Measurements from ENCODE around the gene POC1A.

POC1A gene

DNA sequence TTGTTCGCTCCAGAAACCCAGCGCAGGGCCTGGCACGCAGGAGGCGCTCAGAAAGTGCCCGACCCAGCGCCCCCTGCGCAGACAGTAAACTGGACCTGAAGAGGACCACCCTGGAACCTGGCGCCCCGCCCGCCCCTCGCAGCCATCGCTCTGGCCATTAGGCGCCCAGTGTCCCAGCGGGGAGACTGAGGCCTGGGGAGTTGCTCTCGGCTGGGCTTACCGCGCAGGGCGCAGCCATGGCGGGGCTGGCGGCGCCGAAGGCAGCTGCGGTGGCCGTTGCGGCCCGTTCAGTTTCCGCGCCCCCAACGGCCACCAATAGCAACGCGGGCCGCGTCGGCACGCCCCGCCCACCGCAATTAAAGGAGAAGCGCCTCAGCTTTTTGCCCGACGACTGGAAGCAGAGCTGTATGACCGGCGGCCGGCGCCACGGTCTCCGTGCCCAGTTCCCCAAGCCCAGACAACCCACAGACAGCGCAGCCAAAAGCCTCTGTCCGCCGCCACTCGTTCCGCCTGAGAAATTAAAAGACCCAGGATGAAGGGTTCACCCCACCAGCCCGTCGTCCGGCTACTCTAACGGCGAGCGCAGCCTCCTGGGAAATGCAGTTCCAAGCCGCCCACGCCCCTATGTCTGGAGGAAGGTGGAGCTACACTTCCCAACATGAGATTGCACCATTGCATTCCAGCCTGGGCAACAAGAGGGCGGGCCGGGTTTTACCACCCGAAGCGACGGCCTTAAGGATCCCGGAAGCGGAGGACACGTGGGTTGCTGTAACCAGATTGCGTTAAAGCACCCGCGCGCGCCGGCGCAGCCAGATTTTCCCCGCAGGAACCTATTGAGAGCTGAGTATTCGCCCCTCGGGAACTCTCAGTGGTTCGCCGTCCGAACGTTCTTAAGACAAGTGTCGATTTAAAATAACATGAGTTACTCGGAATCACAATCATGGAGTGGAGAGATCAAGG, at the start of gene POC1A:
Gene POC1A, minus strand, starts transcription at position 289 of the 960 bp plus-strand sequence. Its CDS starts 51 bp downstream, at position 238.
- H3K4me1 Mint-ChIP-seq (ENCODE audit: low read depth) = peaks cover 8% of the 10 kb centered on the region
- no peaks in the 10 kb centered on the region for H3K9me3 Mint-ChIP-seq (ENCODE audit: low read depth)
- H3K27me3 Mint-ChIP-seq = no peaks in the 10 kb centered on the region
- H3K4me3 Mint-ChIP-seq = peak within 1 kb of the TSS; percentile 91
- peak within 1 kb of the TSS; percentile 96 for H3K27ac Mint-ChIP-seq
- H3K36me3 Mint-ChIP-seq = no peaks in the 10 kb centered on the region

DNA sequence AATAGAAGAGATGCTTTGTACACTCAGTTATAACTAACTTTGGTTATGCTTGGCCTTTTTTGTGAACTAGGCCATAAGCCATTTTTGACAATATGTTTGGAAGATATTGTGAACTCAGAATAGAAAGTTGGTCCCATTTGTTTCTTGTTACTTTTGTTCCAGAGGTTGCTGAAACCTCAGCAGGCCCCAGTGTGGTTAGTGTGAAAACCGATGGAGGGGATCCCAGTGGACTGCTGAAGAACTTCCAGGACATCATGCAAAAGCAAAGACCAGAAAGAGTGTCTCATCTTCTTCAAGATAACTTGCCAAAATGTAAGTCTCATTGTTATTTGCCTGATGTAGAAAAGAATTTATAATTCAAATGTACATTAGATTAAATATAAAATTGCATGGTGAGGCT, 49.5 kb upstream of the POC1A start:
- H3K27ac Mint-ChIP-seq = no peak overlapping the region
- peaks cover 14% of the 10 kb centered on the region for H3K36me3 Mint-ChIP-seq
- H3K27me3 Mint-ChIP-seq = no peaks in the 10 kb centered on the region
- no peak overlapping the region for H3K4me3 Mint-ChIP-seq
- peaks cover 44% of the 10 kb centered on the region for H3K4me1 Mint-ChIP-seq (ENCODE audit: low read depth)
- no peaks in the 10 kb centered on the region for H3K9me3 Mint-ChIP-seq (ENCODE audit: low read depth)

DNA sequence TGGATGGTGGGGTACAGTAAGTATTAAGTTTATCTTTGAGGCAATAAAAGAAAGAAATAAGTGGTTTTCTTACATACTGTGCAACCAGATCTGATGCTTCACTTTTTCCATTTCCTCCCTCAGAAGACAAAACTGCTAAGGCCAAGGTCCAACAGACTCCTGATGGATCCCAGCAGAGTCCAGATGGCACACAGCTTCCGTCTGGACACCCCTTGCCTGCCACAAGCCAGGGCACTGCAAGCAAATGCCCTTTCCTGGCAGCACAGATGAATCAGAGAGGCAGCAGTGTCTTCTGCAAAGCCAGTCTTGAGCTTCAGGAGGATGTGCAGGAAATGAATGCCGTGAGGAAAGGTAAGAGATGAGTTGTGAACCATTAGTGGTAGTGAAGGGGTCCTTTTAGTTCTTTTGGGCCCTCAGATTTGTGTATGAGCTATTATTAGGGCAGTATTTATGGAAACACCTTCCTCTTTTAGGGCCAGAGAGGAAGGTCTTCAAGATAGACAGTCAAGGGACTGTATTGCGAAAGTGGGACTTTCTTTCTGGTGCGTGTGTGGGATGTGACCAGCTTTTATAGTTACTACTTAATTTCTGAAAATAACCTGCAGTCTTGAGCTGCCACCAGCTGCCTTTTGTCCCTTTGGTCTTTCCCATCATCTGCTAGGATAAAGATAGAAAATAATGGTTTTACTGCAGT, 48.3 kb upstream of the POC1A start:
- no peaks in the 10 kb centered on the region for H3K9me3 Mint-ChIP-seq (ENCODE audit: low read depth)
- peak overlapping the region; percentile 28 for H3K27ac Mint-ChIP-seq
- peaks cover 48% of the 10 kb centered on the region for H3K4me1 Mint-ChIP-seq (ENCODE audit: low read depth)
- H3K36me3 Mint-ChIP-seq = peaks cover 10% of the 10 kb centered on the region
- no peaks in the 10 kb centered on the region for H3K27me3 Mint-ChIP-seq
- no peak overlapping the region for H3K4me3 Mint-ChIP-seq

DNA sequence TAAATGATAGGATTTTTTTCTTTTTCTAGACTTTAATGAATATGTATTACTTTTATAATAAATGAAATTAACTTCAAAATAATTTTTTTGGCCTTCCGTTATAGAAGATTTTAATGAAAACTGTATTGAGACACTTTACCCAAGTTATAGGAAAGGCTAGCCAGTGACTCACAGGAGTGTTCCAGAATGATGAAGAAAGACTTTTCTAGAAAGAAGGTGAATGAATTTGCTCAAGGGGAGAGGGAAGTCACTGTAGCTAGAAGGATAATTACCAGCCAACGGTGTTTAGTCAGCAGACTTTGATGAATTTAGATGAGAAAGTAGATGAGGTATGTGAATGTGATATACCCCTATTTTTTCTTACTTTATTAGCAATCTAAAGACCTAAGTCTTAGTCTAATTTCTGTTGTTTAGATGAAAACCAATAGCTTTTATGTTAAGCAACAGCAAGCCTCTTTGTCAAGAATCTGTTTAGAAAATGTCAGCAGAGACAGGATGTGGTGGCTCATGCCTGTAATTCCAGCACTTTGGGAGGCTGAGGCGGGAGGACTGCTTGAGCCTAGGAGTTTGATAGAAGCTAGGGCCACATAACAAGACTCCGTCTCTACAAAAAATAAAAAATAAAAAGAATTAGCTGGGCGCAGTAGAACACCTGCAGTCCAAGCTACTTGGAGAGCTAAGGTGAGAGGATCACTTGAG, 46.9 kb upstream of the POC1A start:
- Mint-ChIP-seq H3K4me1 (ENCODE audit: low read depth) (peaks cover 55% of the 10 kb centered on the region), H3K36me3 (peaks cover 7% of the 10 kb centered on the region), H3K9me3 (ENCODE audit: low read depth) (no peaks in the 10 kb centered on the region), H3K4me3 (no peak overlapping the region), H3K27me3 (no peaks in the 10 kb centered on the region), H3K27ac (peak overlapping the region; percentile 51)

DNA sequence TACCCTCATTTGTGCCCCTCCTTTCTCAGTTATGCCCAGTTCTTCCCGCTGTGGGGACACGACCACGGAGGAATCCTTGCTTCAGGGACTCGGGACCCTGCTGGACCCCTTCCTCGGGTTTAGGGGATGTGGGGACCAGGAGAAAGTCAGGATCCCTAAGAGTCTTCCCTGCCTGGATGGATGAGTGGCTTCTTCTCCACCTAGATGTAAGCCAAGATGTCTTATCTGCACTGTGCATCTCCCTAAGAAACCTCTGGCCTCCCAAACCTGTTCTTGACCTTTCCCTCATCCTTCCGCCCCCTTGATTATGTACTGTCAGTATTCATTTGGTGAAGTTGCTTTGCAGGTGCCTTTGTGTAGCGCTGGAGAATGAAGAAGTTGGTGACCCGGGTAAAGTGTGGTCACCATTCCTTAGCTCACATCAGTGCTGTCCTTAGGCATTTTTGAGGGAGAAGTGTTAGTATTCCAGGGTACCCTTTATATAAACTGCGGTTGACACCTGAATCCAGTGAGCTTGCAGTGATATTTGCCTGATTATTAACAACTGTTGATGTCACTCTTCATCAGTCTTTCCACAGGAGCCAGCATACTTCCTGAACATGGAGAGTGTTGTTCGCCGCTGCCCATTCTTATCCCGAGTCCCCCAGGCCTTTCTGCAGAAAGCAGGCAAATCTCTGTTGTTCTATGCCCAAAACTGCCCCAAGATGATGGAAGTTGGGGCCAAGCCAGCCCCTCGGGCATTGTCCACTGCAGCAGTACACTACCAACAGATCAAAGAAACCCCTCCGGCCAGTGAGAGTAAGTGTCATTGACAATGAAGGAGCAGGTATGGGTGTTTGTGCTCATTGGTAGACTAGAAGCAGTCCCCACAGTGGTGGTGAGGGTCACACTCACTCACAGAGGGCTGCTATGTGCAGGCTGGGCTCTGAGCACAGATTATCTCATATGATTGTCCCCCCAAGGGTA, 44.7 kb upstream of the POC1A start:
- Mint-ChIP-seq H3K36me3 (peaks cover 3% of the 10 kb centered on the region), H3K27ac (peak overlapping the region; percentile 90)

DNA sequence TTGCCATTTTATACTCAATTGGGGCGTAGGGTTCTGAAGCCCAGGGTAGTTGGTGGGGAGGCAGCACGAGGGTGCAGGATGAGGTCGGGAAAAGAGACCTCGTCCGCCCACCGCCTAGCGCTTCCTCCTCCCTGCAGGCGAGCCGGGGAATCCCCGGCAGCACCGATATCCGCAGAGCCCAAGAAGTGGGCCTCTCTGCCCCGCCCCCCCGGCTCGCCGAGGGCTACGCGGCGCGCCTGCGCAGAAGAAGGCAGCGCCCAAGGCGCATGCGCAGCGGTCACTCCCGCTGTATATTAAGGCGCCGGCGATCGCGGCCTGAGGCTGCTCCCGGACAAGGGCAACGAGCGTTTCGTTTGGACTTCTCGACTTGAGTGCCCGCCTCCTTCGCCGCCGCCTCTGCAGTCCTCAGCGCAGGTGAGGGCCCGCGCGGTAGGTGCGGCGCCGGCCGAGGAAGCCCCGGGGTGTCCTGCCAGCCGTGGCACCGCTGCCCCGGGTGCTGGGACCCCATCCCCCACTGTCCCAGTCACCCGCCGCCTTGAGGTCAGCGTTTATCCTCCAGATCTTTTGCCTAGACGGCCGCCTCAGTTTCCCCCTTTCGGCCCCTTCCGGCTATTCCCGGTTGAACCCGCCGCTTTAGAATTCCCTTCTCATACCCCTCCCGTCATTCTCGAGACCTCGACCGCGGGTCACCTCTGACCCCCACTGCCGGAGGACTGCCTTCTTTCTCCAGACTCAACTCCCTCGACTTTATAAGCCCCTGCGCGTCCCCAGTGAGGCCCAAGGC, 43.8 kb upstream of the POC1A start, which contains the start of gene ALAS1:
Gene ALAS1, plus strand, starts transcription at position 319 of the 784 bp plus-strand sequence. CDS start 1,082 bp downstream, outside the sequence.
- Mint-ChIP-seq H3K4me1 (ENCODE audit: low read depth) (peaks cover 51% of the 10 kb centered on the region), H3K27ac (peak within 1 kb of the TSS; percentile 90), H3K27me3 (no peaks in the 10 kb centered on the region), H3K4me3 (peak within 1 kb of the TSS; percentile 96), H3K36me3 (peaks cover 3% of the 10 kb centered on the region), H3K9me3 (ENCODE audit: low read depth) (no peaks in the 10 kb centered on the region)

More for the DNA sequence above, 44.7 kb upstream of the POC1A start:
- Mint-ChIP-seq H3K27me3 (no peaks in the 10 kb centered on the region), H3K9me3 (ENCODE audit: low read depth) (no peaks in the 10 kb centered on the region), H3K4me3 (peak overlapping the region; percentile 96), H3K4me1 (ENCODE audit: low read depth) (peaks cover 51% of the 10 kb centered on the region)

DNA sequence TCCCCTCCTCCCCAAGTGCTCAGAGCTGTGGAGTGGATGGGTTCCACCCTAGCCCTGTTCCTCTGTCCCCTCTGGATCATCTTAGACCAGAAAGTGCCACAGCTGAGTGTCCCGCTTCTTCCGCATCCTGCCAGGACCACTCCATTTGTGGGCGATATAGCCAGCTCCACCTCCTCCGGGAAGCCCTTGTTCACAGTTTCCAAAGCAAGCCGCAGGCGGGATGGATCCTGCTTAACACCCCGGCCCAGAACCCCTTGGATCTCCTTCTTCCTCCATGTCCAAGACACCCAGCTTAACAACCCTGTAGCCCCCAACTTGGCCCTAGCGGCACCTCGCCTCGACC, 43.2 kb upstream of the POC1A start:
- no peaks in the 10 kb centered on the region for H3K9me3 Mint-ChIP-seq (ENCODE audit: low read depth)
- H3K4me1 Mint-ChIP-seq (ENCODE audit: low read depth) = peaks cover 46% of the 10 kb centered on the region
- H3K27me3 Mint-ChIP-seq = no peaks in the 10 kb centered on the region
- peak overlapping the region; percentile 96 for H3K4me3 Mint-ChIP-seq
- peak overlapping the region; percentile 90 for H3K27ac Mint-ChIP-seq
- peaks cover 3% of the 10 kb centered on the region for H3K36me3 Mint-ChIP-seq

DNA sequence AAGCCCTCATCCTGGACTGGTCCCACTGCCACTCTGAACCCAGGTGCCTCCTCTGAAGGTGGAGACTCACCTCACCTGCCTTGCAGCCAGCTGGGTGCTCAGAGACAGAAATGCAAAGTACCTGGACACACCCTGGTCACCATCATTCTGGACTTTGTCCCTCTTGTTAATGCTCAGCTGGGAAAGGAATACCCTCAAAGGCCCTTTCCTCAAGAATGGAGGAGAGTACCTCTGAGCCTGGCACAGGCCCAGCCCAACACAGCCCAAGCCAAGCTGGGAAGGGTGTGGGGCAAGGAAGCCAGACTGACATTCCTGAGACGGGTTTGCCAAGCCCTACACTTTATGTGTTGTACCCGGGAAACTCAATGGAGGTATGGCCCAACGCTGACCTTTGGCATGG, 42.8 kb upstream of the POC1A start:
- Mint-ChIP-seq H3K4me3 (peak overlapping the region; percentile 96), H3K4me1 (ENCODE audit: low read depth) (peaks cover 41% of the 10 kb centered on the region)

DNA sequence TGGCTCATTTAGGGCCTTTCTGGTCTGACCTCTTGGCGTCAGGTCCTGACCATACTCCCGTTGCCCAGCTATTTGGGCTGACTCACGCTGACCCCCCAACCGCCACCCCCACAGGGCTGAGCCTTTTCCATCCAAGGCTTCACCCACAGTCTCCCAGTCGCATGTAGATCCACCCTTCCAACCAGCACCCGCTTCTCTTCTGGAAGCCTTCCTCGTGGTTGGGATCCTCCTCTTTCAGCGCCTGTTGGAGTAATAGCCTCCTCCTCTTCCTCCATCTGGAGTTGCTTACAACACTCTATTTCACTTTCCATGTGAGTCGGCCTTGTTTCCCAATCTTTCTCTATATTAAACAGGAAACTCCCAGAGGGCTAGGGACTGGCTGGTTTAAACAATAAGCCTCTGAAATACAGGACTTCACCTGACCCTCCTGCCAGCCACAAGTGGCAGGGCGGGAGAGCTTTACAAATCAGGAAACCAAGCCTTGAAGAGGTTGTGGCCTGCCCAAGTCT, 41.7 kb upstream of the POC1A start:
- Mint-ChIP-seq H3K36me3 (no peaks in the 10 kb centered on the region), H3K27ac (no peak overlapping the region)

More for the DNA sequence above, 42.8 kb upstream of the POC1A start:
- Mint-ChIP-seq H3K36me3 (peaks cover 3% of the 10 kb centered on the region), H3K27me3 (no peaks in the 10 kb centered on the region), H3K9me3 (ENCODE audit: low read depth) (no peaks in the 10 kb centered on the region), H3K27ac (peak overlapping the region; percentile 76)

DNA sequence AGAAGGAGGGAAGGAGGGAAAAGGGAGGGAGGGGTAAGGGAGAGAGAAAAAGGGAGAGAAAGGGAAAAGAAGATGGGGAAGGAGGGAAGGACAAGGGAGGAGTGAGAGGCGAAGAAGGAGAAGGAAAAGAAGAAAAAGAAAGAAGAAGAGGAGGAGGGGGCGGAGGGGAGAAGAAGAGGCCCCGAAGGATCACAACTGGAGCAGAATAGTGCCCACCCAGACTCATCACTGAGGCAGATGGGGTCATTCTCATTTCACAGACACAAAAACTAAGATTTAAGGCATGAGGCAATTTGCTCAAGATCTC, 41.0 kb upstream of the POC1A start:
- Mint-ChIP-seq H3K27me3 (no peaks in the 10 kb centered on the region), H3K4me3 (no peak overlapping the region), H3K4me1 (ENCODE audit: low read depth) (peaks cover 27% of the 10 kb centered on the region), H3K36me3 (no peaks in the 10 kb centered on the region), H3K27ac (no peak overlapping the region), H3K9me3 (ENCODE audit: low read depth) (no peaks in the 10 kb centered on the region)

More for the DNA sequence above, 41.7 kb upstream of the POC1A start:
- H3K27me3 Mint-ChIP-seq = no peaks in the 10 kb centered on the region
- H3K4me1 Mint-ChIP-seq (ENCODE audit: low read depth) = peaks cover 30% of the 10 kb centered on the region
- H3K9me3 Mint-ChIP-seq (ENCODE audit: low read depth) = no peaks in the 10 kb centered on the region
- no peak overlapping the region for H3K4me3 Mint-ChIP-seq

DNA sequence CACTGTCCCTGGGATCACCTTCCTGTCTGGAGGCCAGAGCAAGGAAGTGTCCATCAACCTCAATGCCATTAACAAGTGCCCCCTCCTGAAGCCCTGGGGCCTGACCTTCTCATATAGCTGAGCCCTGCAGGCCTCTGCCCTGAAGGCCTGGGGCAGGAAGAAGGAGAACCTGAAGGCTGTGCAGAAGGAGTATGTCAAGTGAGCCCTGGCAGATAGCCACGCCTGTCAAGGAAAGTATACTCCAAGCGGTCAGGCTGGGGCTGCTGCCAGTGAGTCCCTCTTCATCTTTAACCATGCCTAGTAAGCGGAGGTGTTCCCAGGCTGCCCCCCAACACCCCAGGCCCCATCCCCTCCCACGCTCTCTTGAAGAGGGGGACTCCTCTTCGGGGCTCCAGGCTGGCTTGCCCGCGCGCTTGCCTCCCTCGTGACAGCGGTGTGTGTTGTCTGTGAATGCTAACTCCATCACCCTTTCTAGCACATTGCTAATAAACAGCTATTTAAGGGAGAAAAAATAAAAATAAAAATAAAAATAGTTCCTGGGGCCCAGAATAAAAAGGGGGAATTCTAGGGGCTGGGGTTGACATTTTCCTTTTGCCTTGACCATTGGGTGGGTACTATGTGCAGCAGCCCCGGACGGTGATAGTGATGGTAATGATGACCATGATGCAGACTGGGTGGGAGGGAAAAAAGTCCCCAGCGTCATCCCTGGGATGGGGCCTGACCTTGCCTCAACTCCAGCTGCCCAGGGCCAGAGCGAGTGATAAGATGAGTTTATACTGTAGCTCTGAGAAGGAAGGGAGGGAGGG, 40.5 kb upstream of the POC1A start:
- no peak overlapping the region for H3K4me3 Mint-ChIP-seq
- peaks cover 24% of the 10 kb centered on the region for H3K4me1 Mint-ChIP-seq (ENCODE audit: low read depth)
- H3K27ac Mint-ChIP-seq = no peak overlapping the region
- no peaks in the 10 kb centered on the region for H3K27me3 Mint-ChIP-seq
- H3K9me3 Mint-ChIP-seq (ENCODE audit: low read depth) = no peaks in the 10 kb centered on the region
- H3K36me3 Mint-ChIP-seq = no peaks in the 10 kb centered on the region

DNA sequence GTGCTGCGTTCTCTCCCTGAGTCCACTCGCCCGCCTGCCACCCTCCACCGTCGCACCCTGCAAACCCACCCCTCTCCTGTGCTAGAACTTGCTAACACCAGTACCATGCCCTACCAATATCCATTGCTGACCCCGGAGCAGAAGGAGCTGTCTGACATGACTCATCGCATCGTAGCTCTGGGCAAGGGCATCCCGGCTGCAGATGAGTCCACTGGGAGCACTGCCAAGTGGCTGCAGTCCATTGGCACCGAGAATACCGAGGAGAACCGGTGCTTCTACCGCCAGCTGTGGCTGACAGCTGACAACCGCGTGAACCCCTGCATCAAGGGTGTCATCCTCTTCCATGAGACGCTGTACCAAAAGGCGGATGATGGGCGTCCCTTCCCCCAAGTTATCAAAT, 38.8 kb upstream of the POC1A start:
- no peak overlapping the region for H3K4me3 Mint-ChIP-seq
- H3K4me1 Mint-ChIP-seq (ENCODE audit: low read depth) = peaks cover 11% of the 10 kb centered on the region
- no peaks in the 10 kb centered on the region for H3K36me3 Mint-ChIP-seq
- H3K9me3 Mint-ChIP-seq (ENCODE audit: low read depth) = no peaks in the 10 kb centered on the region
- no peak overlapping the region for H3K27ac Mint-ChIP-seq
- H3K27me3 Mint-ChIP-seq = no peaks in the 10 kb centered on the region

DNA sequence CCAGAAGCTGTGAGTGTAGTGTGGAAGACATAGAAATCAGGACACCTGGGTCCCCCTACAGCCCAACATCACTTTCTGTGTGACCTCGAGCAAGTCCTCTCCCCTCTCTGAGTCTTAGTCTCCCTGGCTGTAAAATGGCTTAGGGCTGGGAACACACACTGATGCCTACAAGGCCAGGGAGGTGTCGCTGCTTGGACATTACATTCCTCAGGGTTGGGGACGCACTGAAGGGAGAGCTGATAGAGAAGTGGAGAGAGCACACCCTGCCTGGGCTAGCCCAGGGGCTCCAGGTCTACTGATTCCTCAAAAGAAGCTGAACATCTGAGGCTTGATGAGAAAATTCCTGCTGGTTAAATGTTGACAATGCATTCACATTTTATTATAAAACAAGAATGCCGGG, 37.4 kb upstream of the POC1A start:
- Mint-ChIP-seq H3K27me3 (no peaks in the 10 kb centered on the region), H3K4me3 (no peak overlapping the region), H3K27ac (no peak overlapping the region), H3K4me1 (ENCODE audit: low read depth) (no peaks in the 10 kb centered on the region), H3K9me3 (ENCODE audit: low read depth) (no peaks in the 10 kb centered on the region), H3K36me3 (no peaks in the 10 kb centered on the region)
